Tibial artery (tissue), 4 donors: Measurements from ENCODE around the gene PNMA6E.

Experiments
- DNase-seq, 2 donors: peaks; one replicate each; pipeline ENCODE4 v3.0.0-alpha.2; 2019
- H3K27ac ChIP-seq, 2 donors: fragments of 200-600 bp; sonication (generic) in 1 of 2; 1 replicate in 1 of 2; 2 replicates in 1 of 2; pipeline ENCODE4 v1.5.1; 2018 to 2019; ENCODE audit warnings: mild to moderate bottlenecking in 1 of 2
- H3K27me3 ChIP-seq, 2 donors: fragments of 200-600 bp; sonication (generic) in 1 of 2; one replicate each; pipeline versions ENCODE4 v1.5.1 to v1.6.0; 2016 to 2019
- H3K36me3 ChIP-seq, 3 donors: fragments of 200-600 bp; sonication (generic) in 2 of 3; one replicate each; pipeline ENCODE4 v1.5.1; 2016 to 2019; ENCODE audit warnings: mild to moderate bottlenecking in 2 of 3
- H3K4me1 ChIP-seq, 4 donors: fragments of 200-600 bp; sonication (generic) in 2 of 4; 1 replicate in 3 of 4; 2 replicates in 1 of 4; pipeline ENCODE4 v1.5.1; 2016 to 2019
- H3K4me3 ChIP-seq, 2 donors: fragments of 200-600 bp; sonication (generic) in 1 of 2; 1 replicate in 1 of 2; 2 replicates in 1 of 2; pipeline ENCODE4 v1.5.1; 2018 to 2019; ENCODE audit warnings: mild to moderate bottlenecking in 2 of 2
- H3K9me3 ChIP-seq, 3 donors: fragments of 200-600 bp; sonication (generic) in 1 of 3; one replicate each; pipeline ENCODE4 v1.5.1; 2016 to 2019
- intact Hi-C: fragments of 100-400 bp; cut with DNase I; formaldehyde crosslinking; loops from one replicate; pipeline ENCODE4 v1.15.0; 2023; ENCODE audit warnings: low total_unique reads
- TF ChIP-seq, protein P1 (sequence below), 2 experiments: fragments of 200-600 bp in 1 of 2; fragments of 450-650 bp in 1 of 2; IDR thresholded peaks; one replicate each; pipeline ENCODE4 v1.5.1; 2017 to 2019; ENCODE audit warnings: antibody characterized with exemption in 2 of 2, mild to moderate bottlenecking in 1 of 2, moderate library complexity in 1 of 2

PNMA6E gene

DNA sequence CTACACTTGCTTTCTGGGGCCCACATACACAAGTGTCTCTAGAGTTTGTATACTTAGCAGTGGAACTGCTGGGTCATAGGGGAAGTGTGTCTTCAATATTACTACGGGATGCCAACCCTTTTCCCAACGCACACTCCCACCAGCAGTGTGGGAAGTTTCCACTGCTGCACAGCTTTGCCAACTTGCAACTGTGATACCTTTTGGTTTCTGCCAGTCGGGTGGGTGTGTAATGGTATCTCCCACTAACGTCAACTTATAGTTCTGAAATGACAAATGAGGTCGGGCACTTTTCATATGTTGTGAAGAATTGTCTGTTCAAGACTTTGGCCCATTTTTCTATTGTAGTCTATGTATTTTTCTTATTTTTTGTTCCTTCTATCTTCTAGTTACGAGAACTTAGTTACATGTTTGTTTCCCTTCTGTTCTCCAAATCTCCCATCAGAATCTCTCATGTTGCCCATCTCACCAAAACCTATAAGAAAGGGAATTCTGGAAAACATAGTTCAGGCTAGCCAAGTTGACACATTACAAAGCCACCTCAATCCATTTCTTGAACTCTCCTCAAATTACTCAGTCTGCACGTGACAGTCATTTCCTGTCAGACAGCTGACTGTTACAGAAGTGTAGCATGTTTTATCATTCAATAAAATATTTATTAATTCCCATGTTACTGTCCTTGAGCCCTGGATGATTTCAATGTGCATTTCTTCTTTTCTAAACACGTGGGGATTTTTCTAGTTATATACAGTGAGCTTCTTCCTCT, 30.7 kb downstream of the PNMA6E start:
- H3K9me3 ChIP-seq, result no peaks in the 10 kb centered on the region
- DNase-seq, result no peak
- no peak overlapping the region for H3K4me3 ChIP-seq

DNA sequence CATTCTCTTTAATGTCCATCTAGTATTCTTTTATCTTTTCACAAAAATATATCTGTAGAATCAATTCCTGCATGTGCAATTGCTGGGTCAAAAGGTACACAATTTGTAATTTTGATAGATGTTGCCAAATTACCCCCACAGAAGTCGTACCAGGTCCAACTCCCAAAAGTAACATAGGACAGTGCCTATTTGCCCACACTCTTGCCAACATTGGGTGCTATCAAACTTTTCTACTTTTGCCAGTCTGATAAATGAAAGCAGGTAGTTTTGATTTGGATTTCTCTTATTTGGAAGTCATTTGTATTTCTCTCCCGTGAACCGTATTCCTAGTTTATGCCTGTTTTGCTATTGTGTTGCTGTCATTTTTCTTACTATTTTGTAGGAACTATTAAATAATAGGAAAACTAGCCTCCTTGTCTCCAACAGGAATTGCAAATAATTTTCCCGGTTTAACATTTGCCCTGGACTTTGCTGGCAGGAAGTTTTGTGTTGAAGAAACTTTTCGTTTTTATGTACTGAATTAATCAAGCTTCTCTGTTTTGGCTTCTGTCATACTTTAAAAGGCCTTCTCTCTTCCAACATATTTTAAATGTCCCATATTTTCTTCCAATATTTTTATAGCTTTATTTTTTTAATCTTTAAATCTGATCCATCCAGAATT, 34.1 kb downstream of the PNMA6E start:
- Histone ChIP-seq H3K4me1 (no peaks in the 10 kb centered on the region), H3K27ac (no peak overlapping the region), H3K27me3 (no peaks in the 10 kb centered on the region), H3K36me3 (no peaks in the 10 kb centered on the region), H3K4me3 (no peak overlapping the region), H3K9me3 (no peaks in the 10 kb centered on the region)
- TF ChIP-seq, protein P1, sequence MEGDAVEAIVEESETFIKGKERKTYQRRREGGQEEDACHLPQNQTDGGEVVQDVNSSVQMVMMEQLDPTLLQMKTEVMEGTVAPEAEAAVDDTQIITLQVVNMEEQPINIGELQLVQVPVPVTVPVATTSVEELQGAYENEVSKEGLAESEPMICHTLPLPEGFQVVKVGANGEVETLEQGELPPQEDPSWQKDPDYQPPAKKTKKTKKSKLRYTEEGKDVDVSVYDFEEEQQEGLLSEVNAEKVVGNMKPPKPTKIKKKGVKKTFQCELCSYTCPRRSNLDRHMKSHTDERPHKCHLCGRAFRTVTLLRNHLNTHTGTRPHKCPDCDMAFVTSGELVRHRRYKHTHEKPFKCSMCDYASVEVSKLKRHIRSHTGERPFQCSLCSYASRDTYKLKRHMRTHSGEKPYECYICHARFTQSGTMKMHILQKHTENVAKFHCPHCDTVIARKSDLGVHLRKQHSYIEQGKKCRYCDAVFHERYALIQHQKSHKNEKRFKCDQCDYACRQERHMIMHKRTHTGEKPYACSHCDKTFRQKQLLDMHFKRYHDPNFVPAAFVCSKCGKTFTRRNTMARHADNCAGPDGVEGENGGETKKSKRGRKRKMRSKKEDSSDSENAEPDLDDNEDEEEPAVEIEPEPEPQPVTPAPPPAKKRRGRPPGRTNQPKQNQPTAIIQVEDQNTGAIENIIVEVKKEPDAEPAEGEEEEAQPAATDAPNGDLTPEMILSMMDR (IDR thresholded peaks at IDR 0.05), result no peak
- intact Hi-C loops, result no loop called here
- no peak for DNase-seq

More for the DNA sequence above, 30.7 kb downstream of the PNMA6E start:
- no peaks in the 10 kb centered on the region for H3K36me3 ChIP-seq
- H3K27me3 ChIP-seq, result no peaks in the 10 kb centered on the region
- TF ChIP-seq, protein P1 (IDR thresholded peaks at IDR 0.05), result no peak
- no peaks in the 10 kb centered on the region for H3K4me1 ChIP-seq
- intact Hi-C loops, result no loop called here
- H3K27ac ChIP-seq, result no peak overlapping the region

DNA sequence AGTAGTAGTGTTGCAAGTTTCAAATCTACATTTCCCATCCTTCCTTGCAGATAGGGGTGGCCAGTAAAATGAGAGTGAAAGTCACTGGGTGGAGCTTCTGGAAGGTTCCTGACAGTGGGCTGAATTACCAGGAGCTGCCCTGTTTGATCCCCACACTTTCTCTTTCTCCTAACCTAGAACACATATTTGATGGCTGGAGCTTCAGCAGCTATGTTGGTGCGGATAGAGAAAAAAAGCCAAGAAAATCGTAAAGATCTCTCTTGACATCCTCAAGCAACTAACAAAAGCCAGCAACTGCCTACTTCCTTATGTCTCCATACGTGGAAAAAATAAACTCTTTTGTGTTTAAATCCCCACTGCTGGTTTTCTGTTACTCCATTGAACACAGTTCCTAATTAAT, 35.0 kb downstream of the PNMA6E start:
- Histone ChIP-seq H3K4me3 (no peak overlapping the region), H3K4me1 (no peaks in the 10 kb centered on the region), H3K36me3 (no peaks in the 10 kb centered on the region), H3K9me3 (no peaks in the 10 kb centered on the region), H3K27ac (no peak overlapping the region), H3K27me3 (no peaks in the 10 kb centered on the region)
- intact Hi-C loops, result no loop called here
- no peak for DNase-seq
- TF ChIP-seq, protein P1 (IDR thresholded peaks at IDR 0.05), result no peak

DNA sequence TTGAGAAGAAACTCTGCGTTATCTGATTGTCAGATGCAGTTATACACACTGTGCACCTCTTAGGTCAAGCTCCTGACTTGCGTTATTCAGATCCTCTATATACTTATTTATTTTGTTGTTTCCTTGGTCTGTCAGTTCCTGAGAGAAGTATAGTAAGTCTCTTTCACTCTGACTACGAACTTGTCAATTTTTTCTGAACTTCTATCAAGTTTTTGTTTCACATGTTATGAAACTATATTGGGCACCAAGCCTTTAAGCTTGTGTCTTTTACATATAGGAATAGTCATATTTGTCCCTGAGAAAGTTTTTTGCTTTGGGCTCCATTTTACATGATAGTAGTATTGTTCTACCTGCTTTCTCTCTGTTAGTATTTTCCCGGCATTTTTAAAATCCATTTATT, 35.5 kb downstream of the PNMA6E start:
- TF ChIP-seq, protein P1 (IDR thresholded peaks at IDR 0.05), result no peak
- Histone ChIP-seq H3K36me3 (no peaks in the 10 kb centered on the region), H3K4me3 (no peak overlapping the region), H3K27me3 (no peaks in the 10 kb centered on the region), H3K27ac (no peak overlapping the region), H3K4me1 (no peaks in the 10 kb centered on the region), H3K9me3 (no peaks in the 10 kb centered on the region)
- DNase-seq, result no peak
- intact Hi-C loops, result no loop called here

DNA sequence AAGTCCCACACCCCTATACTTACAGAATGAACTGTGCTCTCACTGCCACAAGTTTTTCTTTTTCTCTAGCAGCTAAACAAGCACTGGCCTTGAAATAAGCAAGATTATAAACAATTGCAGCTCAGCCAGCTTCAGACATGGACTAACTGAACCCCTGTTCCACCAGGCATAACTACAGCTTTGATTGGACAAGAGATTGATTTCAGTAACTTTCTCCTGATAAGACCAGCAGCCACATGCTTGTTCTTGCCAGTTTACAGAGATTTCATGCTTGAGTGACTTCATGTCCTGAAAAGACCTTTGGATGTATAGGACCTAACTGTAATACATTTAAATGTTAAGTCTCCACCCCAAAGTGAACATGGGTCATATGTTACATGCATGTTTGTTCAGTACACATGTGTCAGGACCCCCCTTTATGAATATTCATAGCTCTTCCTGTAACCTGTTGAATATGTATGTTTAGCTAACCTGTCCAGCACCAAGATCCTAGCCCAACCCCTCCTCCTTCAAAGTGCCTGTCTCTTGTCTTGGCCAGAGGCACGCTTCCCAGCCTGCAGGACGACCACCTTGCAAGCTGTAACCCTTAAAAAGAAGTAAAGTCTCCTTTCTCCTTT, 39.3 kb downstream of the PNMA6E start:
- H3K9me3 ChIP-seq, result peaks cover 0 to 11% (median 0%) of the 10 kb centered on the region in 3 donors
- intact Hi-C loops, result no loop called here
- H3K27me3 ChIP-seq, result no peaks in the 10 kb centered on the region
- no peaks in the 10 kb centered on the region for H3K4me1 ChIP-seq
- no peak overlapping the region for H3K4me3 ChIP-seq
- H3K27ac ChIP-seq, result no peak overlapping the region
- H3K36me3 ChIP-seq, result no peaks in the 10 kb centered on the region
- no peak for DNase-seq
- TF ChIP-seq, protein P1 (IDR thresholded peaks at IDR 0.05), result no peak
